NCI-H345 (cell line): ENCODE data around the gene STPG1.
A peak's percentile ranks its signal among the peaks of the same experiment; 100 is the strongest.

ENCODE experiments used
- DNase-seq: peaks from one replicate; lab custom pipeline; 2025; lab: John Stamatoyannopoulos, UW

Gene STPG1

GRCh38 chr1:24317956-24318614, 95.5 kb downstream of the STPG1 start:
- no peak for DNase-seq

- DNase-seq, result peak; percentile 11
These were observed 96.5 kb downstream of the STPG1 start for GRCh38 chr1:24317081-24317480.

GRCh38 chr1:24316645-24317044, 96.9 kb downstream of the STPG1 start:
- DNase-seq, result no peak

- DNase-seq, result peak; percentile 2
These were observed 98.2 kb downstream of the STPG1 start for GRCh38 chr1:24315391-24315790.

- no peak for DNase-seq
These were observed 101.8 kb downstream of the STPG1 start for GRCh38 chr1:24311741-24312140.

- DNase-seq, result no peak
These were observed 102.3 kb downstream of the STPG1 start for GRCh38 chr1:24311234-24311633.

- no peak for DNase-seq
These were observed 103.7 kb downstream of the STPG1 start for GRCh38 chr1:24309762-24310485.

GRCh38 chr1:24308365-24309015, 105.1 kb downstream of the STPG1 start:
- DNase-seq, result no peak
